AG10803 (cell line): ENCODE data around the gene ROBO1.

ENCODE experiments used
- DNase-seq: peaks from one replicate; pipeline ENCODE4 v3.0.0; 2010; ENCODE audit warnings: low read depth
- H3K4me3 ChIP-seq: 2 replicates; pipeline ENCODE4 v1.5.1; 2011; ENCODE audit warnings: mild to moderate bottlenecking, low read length, control low read depth
- CTCF ChIP-seq: conservative IDR thresholded peaks from 2 replicates; pipeline ENCODE4 v1.5.1; 2011; ENCODE audit warnings: mild to moderate bottlenecking, low read length, control low read depth, inconsistent platforms

ROBO1 gene

GRCh38 chr3:78838362-78838761, 929.4 kb downstream of the ROBO1 start:
- TF ChIP-seq CTCF: no peak
- no peak for DNase-seq
- no peak overlapping the region for H3K4me3 ChIP-seq

- no peak for DNase-seq
- no peak overlapping the region for H3K4me3 ChIP-seq
- TF ChIP-seq CTCF: no peak
These were observed 932.9 kb downstream of the ROBO1 start for GRCh38 chr3:78834910-78835309.

GRCh38 chr3:78832785-78833204, 935.0 kb downstream of the ROBO1 start:
- no peak for DNase-seq
- no peak for TF ChIP-seq CTCF
- H3K4me3 ChIP-seq: no peak overlapping the region

- H3K4me3 ChIP-seq: no peak overlapping the region
- no peak for TF ChIP-seq CTCF
- DNase-seq: no peak
These were observed 936.3 kb downstream of the ROBO1 start for GRCh38 chr3:78831446-78831972.

- no peak for DNase-seq
- no peak overlapping the region for H3K4me3 ChIP-seq
- TF ChIP-seq CTCF: no peak
These were observed 937.3 kb downstream of the ROBO1 start for GRCh38 chr3:78830470-78830869.

- H3K4me3 ChIP-seq: no peak overlapping the region
- no peak for DNase-seq
- TF ChIP-seq CTCF: no peak
These were observed 940.2 kb downstream of the ROBO1 start for GRCh38 chr3:78827618-78828017.

GRCh38 chr3:78825858-78826215, 942.0 kb downstream of the ROBO1 start:
- no peak for TF ChIP-seq CTCF
- no peak overlapping the region for H3K4me3 ChIP-seq
- DNase-seq: no peak
